Cardiac muscle cell (in vitro differentiated cells and primary cell): ENCODE measurements around the gene BMERB1. TPM values are rescaled to one million over a fixed set of nuclear protein-coding genes. Genes with fewer than 3 reads are reported as not detected.

Experiments
- DNase-seq, 2 donors: peaks; one replicate each; pipeline versions ENCODE4 v3.0.0 to v3.0.0-alpha.2; 2010 to 2017; ENCODE audit warnings: low read depth in 1 of 2, low spot score in 1 of 2
- H3K27ac ChIP-seq: fragments of 200-600 bp; sonication (generic); 2 replicates; pipeline ENCODE4 v1.5.1; 2016
- H3K27me3 ChIP-seq: fragments of 200-600 bp; sonication (generic); 2 replicates; pipeline ENCODE4 v1.6.0; 2016; ENCODE audit warnings: control low read depth
- H3K36me3 ChIP-seq: fragments of 200-600 bp; sonication (generic); 2 replicates; pipeline ENCODE4 v1.5.1; 2016; ENCODE audit warnings: control low read depth
- H3K4me1 ChIP-seq: fragments of 200-600 bp; sonication (generic); 2 replicates; pipeline ENCODE4 v1.8.1; 2017; ENCODE audit warnings: low read depth, mild to moderate bottlenecking, mixed run types
- H3K4me3 ChIP-seq: fragments of 200-600 bp; sonication (generic); 2 replicates; pipeline ENCODE4 v1.5.1; 2016; ENCODE audit warnings: mild to moderate bottlenecking
- H3K9me3 ChIP-seq: fragments of 200-600 bp; sonication (generic); 2 replicates; pipeline ENCODE4 v1.5.1; 2017; ENCODE audit warnings: low read depth, mild to moderate bottlenecking, control low read depth
- polyA plus RNA-seq: library from polyadenylated mRNA; unstranded; fragments of >200 nt; fragmentation: Nextera tagmentation; extraction: Ambion mirVana; gene quantifications from 2 replicates; pipeline ENCODE4 v1.2.1, GENCODE V29; 2016
- total RNA-seq: library from RNA; depleted of rRNA; stranded (reverse); fragments of >200 nt; gene quantifications from 2 replicates; pipeline ENCODE4 v1.2.3, GENCODE V29; 2016
- TF ChIP-seq, protein P1 (sequence below): IDR thresholded peaks from 2 replicates; pipeline ENCODE4 v1.5.1; 2012; ENCODE audit warnings: low read depth, mild to moderate bottlenecking, low read length

The BMERB1 gene
- total and polyA plus RNA-seq, 2 experiments from 2014 or later, result 15.2 to 22.1 TPM

- no peaks in the 10 kb centered on the region for H3K27me3 ChIP-seq
- peak in 1 of 2 donors; percentile 82 for DNase-seq
- TF ChIP-seq, protein P1, sequence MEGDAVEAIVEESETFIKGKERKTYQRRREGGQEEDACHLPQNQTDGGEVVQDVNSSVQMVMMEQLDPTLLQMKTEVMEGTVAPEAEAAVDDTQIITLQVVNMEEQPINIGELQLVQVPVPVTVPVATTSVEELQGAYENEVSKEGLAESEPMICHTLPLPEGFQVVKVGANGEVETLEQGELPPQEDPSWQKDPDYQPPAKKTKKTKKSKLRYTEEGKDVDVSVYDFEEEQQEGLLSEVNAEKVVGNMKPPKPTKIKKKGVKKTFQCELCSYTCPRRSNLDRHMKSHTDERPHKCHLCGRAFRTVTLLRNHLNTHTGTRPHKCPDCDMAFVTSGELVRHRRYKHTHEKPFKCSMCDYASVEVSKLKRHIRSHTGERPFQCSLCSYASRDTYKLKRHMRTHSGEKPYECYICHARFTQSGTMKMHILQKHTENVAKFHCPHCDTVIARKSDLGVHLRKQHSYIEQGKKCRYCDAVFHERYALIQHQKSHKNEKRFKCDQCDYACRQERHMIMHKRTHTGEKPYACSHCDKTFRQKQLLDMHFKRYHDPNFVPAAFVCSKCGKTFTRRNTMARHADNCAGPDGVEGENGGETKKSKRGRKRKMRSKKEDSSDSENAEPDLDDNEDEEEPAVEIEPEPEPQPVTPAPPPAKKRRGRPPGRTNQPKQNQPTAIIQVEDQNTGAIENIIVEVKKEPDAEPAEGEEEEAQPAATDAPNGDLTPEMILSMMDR, result no peak
- H3K4me3 ChIP-seq, result no peak overlapping the region
- no peak overlapping the region for H3K27ac ChIP-seq
- H3K4me1 ChIP-seq, result no peaks in the 10 kb centered on the region
- H3K9me3 ChIP-seq, result no peaks in the 10 kb centered on the region
- no peaks in the 10 kb centered on the region for H3K36me3 ChIP-seq
Observed at GRCh38 chr16:15502041-15502725, 67.8 kb downstream of the BMERB1 start.

GRCh38 chr16:15506441-15506840, 72.1 kb downstream of the BMERB1 start:
- H3K36me3 ChIP-seq, result no peaks in the 10 kb centered on the region
- no peak for DNase-seq
- H3K9me3 ChIP-seq, result no peaks in the 10 kb centered on the region
- TF ChIP-seq, protein P1, result no peak
- H3K4me1 ChIP-seq, result no peaks in the 10 kb centered on the region
- no peak overlapping the region for H3K4me3 ChIP-seq
- H3K27ac ChIP-seq, result no peak overlapping the region
- H3K27me3 ChIP-seq, result no peaks in the 10 kb centered on the region

GRCh38 chr16:15507301-15507958, 73.0 kb downstream of the BMERB1 start:
- TF ChIP-seq, protein P1, result no peak

GRCh38 chr16:15507959-15508627, 73.7 kb downstream of the BMERB1 start:
- Histone ChIP-seq H3K27ac (no peak overlapping the region), H3K9me3 (no peaks in the 10 kb centered on the region), H3K4me1 (no peaks in the 10 kb centered on the region), H3K4me3 (no peak overlapping the region), H3K27me3 (no peaks in the 10 kb centered on the region), H3K36me3 (no peaks in the 10 kb centered on the region)
- DNase-seq, result no peak
- TF ChIP-seq, protein P1, result no peak

More at GRCh38 chr16:15507301-15507958, 73.0 kb downstream of the BMERB1 start:
- Histone ChIP-seq H3K4me3 (no peak overlapping the region), H3K36me3 (no peaks in the 10 kb centered on the region), H3K27me3 (no peaks in the 10 kb centered on the region), H3K9me3 (no peaks in the 10 kb centered on the region), H3K4me1 (no peaks in the 10 kb centered on the region), H3K27ac (no peak overlapping the region)
- peak in 1 of 2 donors; percentile 50 for DNase-seq

DNA sequence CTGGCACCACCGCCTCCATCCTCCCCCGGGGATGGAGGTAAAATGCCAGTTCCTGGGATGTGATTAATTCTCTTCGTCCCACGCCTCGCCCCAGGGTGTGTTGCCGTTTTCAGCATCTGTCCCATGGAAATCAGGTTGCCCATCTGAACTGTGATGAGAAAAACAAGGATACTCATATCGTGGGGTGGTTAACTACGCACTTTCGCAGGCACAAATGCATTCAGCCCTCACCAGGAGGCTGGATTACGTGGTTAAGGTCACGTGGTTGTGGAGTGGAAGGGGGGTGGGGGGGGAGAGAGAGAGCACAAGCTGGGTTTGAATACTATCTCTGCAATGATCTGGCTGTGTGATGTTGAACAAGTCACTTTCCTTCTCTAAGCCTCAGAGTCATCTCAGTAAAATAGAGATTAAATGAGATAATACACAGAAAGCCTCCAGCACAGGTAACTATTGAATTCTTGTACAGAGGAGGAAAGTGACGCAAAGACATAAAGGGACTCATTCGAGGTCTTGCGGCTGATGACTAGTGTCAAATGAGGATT, 74.7 kb downstream of the BMERB1 start:
- TF ChIP-seq, protein P1, result no peak
- Histone ChIP-seq H3K9me3 (no peaks in the 10 kb centered on the region), H3K36me3 (no peaks in the 10 kb centered on the region), H3K27me3 (no peaks in the 10 kb centered on the region), H3K4me1 (no peaks in the 10 kb centered on the region), H3K27ac (no peak overlapping the region), H3K4me3 (no peak overlapping the region)
- DNase-seq, result no peak
